GM18507 (cell line): ENCODE results near the gene ANKRD34A.

Experiments
- DNase-seq: peaks from one replicate; pipeline ENCODE4 v3.0.0; 2011; ENCODE audit warnings: low read depth; ENCODE audit not compliant: insufficient read length; ENCODE audit errors: extremely low spot score
- FAIRE-seq: peaks from 2 replicates; lab custom pipeline; 2011; peaks lifted over from hg19 to GRCh38; lab: Jason Lieb, UNC

Gene ANKRD34A

GRCh38 chr1:145918144-145918991 is 46.0 kb downstream of the ANKRD34A start, which contains the start of gene PEX11B:
PEX11B (minus strand) TSS chr1:145918717; CDS start chr1:145918688, 29 bp downstream.
- DNase-seq (peak; percentile 85), FAIRE-seq (peak; percentile 89)

DNA sequence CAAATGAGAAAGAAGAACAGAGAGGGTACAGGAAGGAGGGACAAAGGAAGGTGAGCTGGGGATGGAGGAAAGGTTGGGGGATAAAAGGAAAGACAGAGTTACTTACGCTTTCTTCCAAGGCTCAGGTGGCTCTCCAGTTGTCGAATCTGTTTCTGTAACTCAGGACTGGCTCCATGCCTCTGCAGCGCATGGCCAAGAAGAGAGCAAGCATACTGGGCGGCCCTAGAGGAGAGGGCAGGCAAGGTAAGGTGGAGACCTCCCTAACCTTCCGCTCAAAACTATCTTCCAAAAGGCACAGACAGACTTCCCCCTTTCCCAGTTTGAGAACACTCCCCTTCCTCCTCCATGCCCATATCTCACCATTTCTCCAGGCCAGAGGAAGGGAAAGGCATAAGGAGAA is 46.8 kb downstream of the ANKRD34A start:
- no peak for FAIRE-seq
- DNase-seq: no peak

DNA sequence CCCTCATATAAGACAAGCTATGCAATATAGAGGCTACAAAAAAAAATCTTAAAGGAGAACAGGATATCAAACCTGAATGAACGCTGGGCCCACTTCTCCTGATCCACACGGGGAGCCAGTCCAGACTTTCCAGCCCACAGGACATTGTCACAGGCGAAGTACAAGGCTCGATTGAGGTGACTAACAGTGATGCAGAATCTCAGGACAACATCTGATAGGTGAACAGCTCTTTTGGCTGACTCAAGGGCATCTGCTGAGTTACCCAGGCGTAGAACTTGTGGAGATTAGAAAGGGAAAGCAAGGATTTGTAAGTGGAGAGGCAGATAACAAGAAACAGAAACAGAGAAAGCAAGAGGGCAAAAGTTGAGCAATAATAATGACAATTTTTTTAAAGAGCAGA is 47.6 kb downstream of the ANKRD34A start:
- no peak for DNase-seq
- FAIRE-seq: no peak

DNA sequence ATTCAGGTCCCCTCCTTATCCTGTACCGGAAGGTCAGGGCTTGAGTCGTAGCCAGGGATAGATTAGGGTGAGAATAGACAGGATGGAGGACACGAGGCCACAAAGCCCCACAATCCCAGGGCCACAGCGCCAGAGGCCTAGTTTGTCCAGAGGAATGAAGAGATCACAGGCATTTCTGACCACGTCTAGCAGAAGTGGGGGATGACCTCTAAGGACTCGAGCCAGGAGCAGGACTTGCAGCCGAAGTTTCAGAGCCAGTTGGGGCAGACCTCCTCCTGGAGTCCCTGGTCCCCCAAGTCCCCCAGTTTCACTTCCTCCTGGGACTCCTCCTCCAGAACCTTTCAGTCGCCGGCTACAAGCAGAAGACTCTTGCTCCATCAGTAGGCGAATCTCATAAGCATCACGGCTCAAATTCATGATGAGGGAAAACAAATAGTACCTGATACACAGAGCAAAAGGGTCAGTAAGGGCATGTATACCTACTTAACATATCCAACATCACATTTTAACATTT is 52.2 kb downstream of the ANKRD34A start:
- no peak for DNase-seq
- FAIRE-seq: no peak
